GM12878 (cell line): Measurements from ENCODE around the gene CARD11. TPM values are rescaled to one million over a fixed set of nuclear protein-coding genes. Genes with fewer than 3 reads are reported as not detected.

Experiments used
- BHLHE40 ChIP-seq, 2 experiments: fragments of 450-650 bp in 1 of 2; IDR thresholded peaks; 2 replicates each; pipeline ENCODE4 v1.6.1; 2011 to 2017; ENCODE audit warnings: low read depth in 2 of 2, borderline replicate concordance in 1 of 2, improper control_type of control experiment in 1 of 2, low read length in 1 of 2, mild to moderate bottlenecking in 1 of 2
- CEBPB ChIP-seq, 2 experiments: fragments of 150-350 bp in 1 of 2; IDR thresholded peaks; 2 replicates each; pipeline ENCODE4 v1.6.1; 2012 to 2014; ENCODE audit warnings: low read depth in 2 of 2, low read length in 2 of 2, borderline replicate concordance in 1 of 2, inconsistent platforms in 1 of 2
- FOS ChIP-seq: IDR thresholded peaks from 3 replicates; pipeline ENCODE4 v1.6.1; 2011; ENCODE audit warnings: borderline replicate concordance; ENCODE audit not compliant: insufficient read length; ENCODE audit errors: extremely low read depth
- JUNB ChIP-seq: IDR thresholded peaks from 2 replicates; pipeline ENCODE4 v1.6.1; 2016; ENCODE audit warnings: antibody characterized with exemption, mild to moderate bottlenecking
- MYB ChIP-seq: fragments of 150-350 bp; IDR thresholded peaks from 2 replicates; pipeline ENCODE4 v1.6.1; 2014; ENCODE audit warnings: mild to moderate bottlenecking, low read depth, low read length, borderline replicate concordance
- RCOR1 ChIP-seq: conservative IDR thresholded peaks from 2 replicates; pipeline ENCODE4 v1.6.1; 2012; ENCODE audit warnings: low read depth, low read length, improper control_type of control experiment
- RUNX3 ChIP-seq: IDR thresholded peaks from 2 replicates; pipeline ENCODE4 v1.6.1; 2012; ENCODE audit warnings: low read length, inconsistent platforms
- SUPT20H ChIP-seq: IDR thresholded peaks from 2 replicates; pipeline ENCODE4 v1.6.1; 2011; ENCODE audit warnings: low read depth, mild to moderate bottlenecking, low read length, moderate library complexity, borderline replicate concordance; ENCODE audit not compliant: control insufficient read depth
- TARDBP ChIP-seq: IDR thresholded peaks from 2 replicates; pipeline ENCODE4 v1.6.1; 2016; ENCODE audit warnings: borderline replicate concordance
- TBL1XR1 ChIP-seq: IDR thresholded peaks from 2 replicates; pipeline ENCODE4 v1.6.1; 2012; ENCODE audit warnings: low read depth, low read length, improper control_type of control experiment
- polyA plus RNA-seq, 11 experiments: library from polyadenylated mRNA; depleted of rRNA in 4 of 11; unstranded in 6 of 11; stranded (reverse) in 5 of 11; fragments of >200 nt; fragmentation: Nextera tagmentation in 4 of 11; fragmentation: Illumina TruSeq in 1 of 11; extraction: Ambion mirVana in 4 of 11; extraction: Trizol in 1 of 11; gene quantifications; 1 replicate in 1 of 11; 2 replicates in 10 of 11; pipeline versions ENCODE4 v1.2.1 to v1.2.3, GENCODE V29; 2011 to 2016; ENCODE audit warnings: inconsistent platforms in 2 of 11, missing spikeins in 2 of 11, low read depth in 1 of 11
- total RNA-seq, 4 experiments: library from RNA; depleted of rRNA in 3 of 4; stranded (reverse); fragments of >200 nt in 3 of 4; fragmentation: Illumina TruSeq in 1 of 4; extraction: Trizol in 1 of 4; gene quantifications; 2 replicates each; pipeline versions ENCODE4 v1.2.1 to v1.2.3, GENCODE V29; 2013 to 2021
- TF ChIP-seq, protein P1 (sequence below): fragments of 450-650 bp; IDR thresholded peaks from 2 replicates; pipeline ENCODE4 v1.6.1; 2018; ENCODE audit warnings: borderline replicate concordance, mild to moderate bottlenecking; ENCODE audit not compliant: partially characterized antibody
- TF ChIP-seq, protein P2 (sequence below): fragments of 150-350 bp; IDR thresholded peaks from 2 replicates; pipeline ENCODE4 v1.6.1; 2016; ENCODE audit warnings: low read depth, low read length

Gene CARD11
- total and polyA plus RNA-seq, 10 of the 15 experiments (the other 5 are each of a cell fraction or from before 2014, with no cell fraction given): 0.27 to 72.0 (median 28.4) TPM

DNA sequence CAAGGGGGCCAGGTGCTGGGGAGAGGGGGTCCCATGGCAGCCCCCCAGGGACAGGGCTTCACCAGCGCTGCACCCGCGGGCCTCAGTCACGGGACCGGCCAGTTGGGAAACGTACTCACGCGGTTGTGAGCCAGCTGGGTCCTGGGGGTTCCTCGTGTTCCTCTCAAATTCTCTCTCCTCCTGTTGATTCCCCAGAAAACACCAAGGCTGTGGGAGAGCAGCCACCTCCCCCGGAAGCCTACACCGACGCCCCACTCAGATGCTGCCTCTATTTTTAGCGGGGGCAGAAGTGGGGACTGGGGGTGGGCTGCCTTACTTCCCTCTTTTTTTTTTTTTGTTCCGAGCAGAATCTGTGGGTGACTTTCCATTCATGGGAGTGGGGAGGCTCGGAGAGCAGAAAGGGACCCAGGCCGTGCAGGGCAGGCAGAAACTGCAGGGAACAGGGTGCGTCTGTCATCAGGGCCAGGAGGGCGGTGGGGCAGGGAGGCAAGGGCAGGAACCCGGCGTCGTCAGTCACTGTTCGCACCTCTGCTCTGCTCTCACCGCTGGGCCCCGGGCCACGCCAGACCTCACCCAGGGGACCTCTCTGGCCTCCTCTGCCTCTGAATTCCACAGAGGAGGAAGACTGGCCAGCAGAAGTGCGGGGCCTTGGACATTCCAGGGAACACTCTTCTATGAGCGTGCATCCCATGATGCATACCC lies 63.1 kb downstream of the CARD11 start (continued):
- no peak for TF ChIP-seq RCOR1
- no peak for TF ChIP-seq JUNB
- TF ChIP-seq CEBPB (IDR thresholded peaks at IDR 0.05; ENCODE audit: borderline replicate concordance in 1 of 2, low read depth in 2 of 2, low read length in 2 of 2): no peak
- TF ChIP-seq, protein P1, sequence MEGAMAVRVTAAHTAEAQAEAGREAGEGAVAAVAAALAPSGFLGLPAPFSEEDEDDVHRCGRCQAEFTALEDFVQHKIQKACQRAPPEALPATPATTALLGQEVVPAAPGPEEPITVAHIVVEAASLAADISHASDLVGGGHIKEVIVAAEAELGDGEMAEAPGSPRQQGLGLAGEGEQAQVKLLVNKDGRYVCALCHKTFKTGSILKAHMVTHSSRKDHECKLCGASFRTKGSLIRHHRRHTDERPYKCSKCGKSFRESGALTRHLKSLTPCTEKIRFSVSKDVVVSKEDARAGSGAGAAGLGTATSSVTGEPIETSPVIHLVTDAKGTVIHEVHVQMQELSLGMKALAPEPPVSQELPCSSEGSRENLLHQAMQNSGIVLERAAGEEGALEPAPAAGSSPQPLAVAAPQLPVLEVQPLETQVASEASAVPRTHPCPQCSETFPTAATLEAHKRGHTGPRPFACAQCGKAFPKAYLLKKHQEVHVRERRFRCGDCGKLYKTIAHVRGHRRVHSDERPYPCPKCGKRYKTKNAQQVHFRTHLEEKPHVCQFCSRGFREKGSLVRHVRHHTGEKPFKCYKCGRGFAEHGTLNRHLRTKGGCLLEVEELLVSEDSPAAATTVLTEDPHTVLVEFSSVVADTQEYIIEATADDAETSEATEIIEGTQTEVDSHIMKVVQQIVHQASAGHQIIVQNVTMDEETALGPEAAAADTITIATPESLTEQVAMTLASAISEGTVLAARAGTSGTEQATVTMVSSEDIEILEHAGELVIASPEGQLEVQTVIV: no peak
- no peak for TF ChIP-seq TBL1XR1
- TF ChIP-seq TARDBP: no peak
- TF ChIP-seq RUNX3: 0 out of 2 replicates have a peak, but pooled peaks have one; percentile 12
- TF ChIP-seq, protein P2, sequence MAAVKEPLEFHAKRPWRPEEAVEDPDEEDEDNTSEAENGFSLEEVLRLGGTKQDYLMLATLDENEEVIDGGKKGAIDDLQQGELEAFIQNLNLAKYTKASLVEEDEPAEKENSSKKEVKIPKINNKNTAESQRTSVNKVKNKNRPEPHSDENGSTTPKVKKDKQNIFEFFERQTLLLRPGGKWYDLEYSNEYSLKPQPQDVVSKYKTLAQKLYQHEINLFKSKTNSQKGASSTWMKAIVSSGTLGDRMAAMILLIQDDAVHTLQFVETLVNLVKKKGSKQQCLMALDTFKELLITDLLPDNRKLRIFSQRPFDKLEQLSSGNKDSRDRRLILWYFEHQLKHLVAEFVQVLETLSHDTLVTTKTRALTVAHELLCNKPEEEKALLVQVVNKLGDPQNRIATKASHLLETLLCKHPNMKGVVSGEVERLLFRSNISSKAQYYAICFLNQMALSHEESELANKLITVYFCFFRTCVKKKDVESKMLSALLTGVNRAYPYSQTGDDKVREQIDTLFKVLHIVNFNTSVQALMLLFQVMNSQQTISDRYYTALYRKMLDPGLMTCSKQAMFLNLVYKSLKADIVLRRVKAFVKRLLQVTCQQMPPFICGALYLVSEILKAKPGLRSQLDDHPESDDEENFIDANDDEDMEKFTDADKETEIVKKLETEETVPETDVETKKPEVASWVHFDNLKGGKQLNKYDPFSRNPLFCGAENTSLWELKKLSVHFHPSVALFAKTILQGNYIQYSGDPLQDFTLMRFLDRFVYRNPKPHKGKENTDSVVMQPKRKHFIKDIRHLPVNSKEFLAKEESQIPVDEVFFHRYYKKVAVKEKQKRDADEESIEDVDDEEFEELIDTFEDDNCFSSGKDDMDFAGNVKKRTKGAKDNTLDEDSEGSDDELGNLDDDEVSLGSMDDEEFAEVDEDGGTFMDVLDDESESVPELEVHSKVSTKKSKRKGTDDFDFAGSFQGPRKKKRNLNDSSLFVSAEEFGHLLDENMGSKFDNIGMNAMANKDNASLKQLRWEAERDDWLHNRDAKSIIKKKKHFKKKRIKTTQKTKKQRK: no peak
- no peak for TF ChIP-seq MYB
- no peak for TF ChIP-seq FOS
- 0 out of 4 replicates have a peak, but pooled peaks of 1 of the 2 experiments have one; percentile 4 for TF ChIP-seq BHLHE40 (IDR thresholded peaks at IDR 0.05; ENCODE audit: borderline replicate concordance in 1 of 2, low read depth in 2 of 2, low read length in 1 of 2)
- no peak for TF ChIP-seq SUPT20H
